H1 (cell line): ENCODE data around the gene ENPP5. TPM values are rescaled to one million over a fixed set of nuclear protein-coding genes. Genes with fewer than 3 reads are reported as not detected.

Experiments
- CTCF ChIA-PET: fragments of 300-600 bp; sonication (Branson Sonifier 250); formaldehyde crosslinking; loops from one replicate; lab custom pipeline; 2021; ENCODE audit not compliant: partially characterized antibody; lab: Charles Lee
- POLR2A ChIA-PET: fragments of 300-600 bp; sonication (Branson Sonifier 250); formaldehyde crosslinking; loops from one replicate; lab custom pipeline; 2021; ENCODE audit warnings: inconsistent platforms; ENCODE audit not compliant: partially characterized antibody; lab: Charles Lee
- DNase-seq, 2 experiments: peaks; one replicate each; pipeline versions ENCODE4 v3.0.0 to v3.0.0-alpha.2; 2010 to 2022; ENCODE audit warnings: low spot score in 2 of 2, low read depth in 1 of 2, mixed read lengths in 1 of 2
- FAIRE-seq: peaks from 2 replicates; lab custom pipeline; 2011; peaks lifted over from hg19 to GRCh38; lab: Jason Lieb, UNC
- H2AFZ ChIP-seq: 2 replicates; pipeline ENCODE4 v1.8.1; 2012; ENCODE audit warnings: low read length, inconsistent platforms
- H2AK5ac ChIP-seq: 2 replicates; pipeline ENCODE4 v1.6.1; 2013; ENCODE audit warnings: low read depth, low read length
- H2BK120ac ChIP-seq: replicated peaks from 2 replicates; pipeline ENCODE3; 2013; ENCODE audit warnings: low read depth, low read length, inconsistent platforms
- H2BK12ac ChIP-seq: 2 replicates; pipeline ENCODE4 v1.6.1; 2013; ENCODE audit warnings: low read depth, low read length
- H2BK15ac ChIP-seq: 2 replicates; pipeline ENCODE4 v1.6.1; 2013; ENCODE audit warnings: low read length
- H2BK20ac ChIP-seq: 2 replicates; pipeline ENCODE4 v1.6.1; 2013; ENCODE audit warnings: low read length
- H2BK5ac ChIP-seq: 2 replicates; pipeline ENCODE4 v1.6.1; 2013; ENCODE audit warnings: low read depth, low read length
- H3K14ac ChIP-seq: 2 replicates; pipeline ENCODE4 v1.6.1; 2013; ENCODE audit warnings: inconsistent platforms; ENCODE audit not compliant: insufficient read length
- H3K18ac ChIP-seq: 2 replicates; pipeline ENCODE4 v1.6.1; 2013; ENCODE audit warnings: low read length; ENCODE audit errors: extremely low read depth
- H3K23ac ChIP-seq: 2 replicates; pipeline ENCODE4 v1.6.1; 2013; ENCODE audit warnings: inconsistent platforms; ENCODE audit not compliant: insufficient read length
- H3K23me2 ChIP-seq: 2 replicates; pipeline ENCODE4 v1.6.1; 2013; ENCODE audit warnings: low read depth, low read length
- H3K27ac ChIP-seq: 2 replicates; pipeline ENCODE4 v1.6.1; 2011; ENCODE audit warnings: low read depth, low read length, inconsistent platforms
- H3K27me3 ChIP-seq, 4 experiments: replicated peaks in 1 of 4; 1 replicate in 1 of 4; 2 replicates in 3 of 4; pipeline versions ENCODE4 v1.6.1 to v1.8.1; 2011 to 2013; ENCODE audit warnings: low read length in 3 of 4, mild to moderate bottlenecking in 3 of 4, inconsistent platforms in 2 of 4, mixed read lengths in 2 of 4, moderate library complexity in 1 of 4; ENCODE audit not compliant: control insufficient read depth in 3 of 4, insufficient read depth in 3 of 4; ENCODE audit errors: extremely low read depth in 1 of 4
- H3K36me3 ChIP-seq, 4 experiments: 2 replicates each; pipeline versions ENCODE4 v1.6.1 to v1.8.1; 2011 to 2013; ENCODE audit warnings: mild to moderate bottlenecking in 4 of 4, low read length in 3 of 4, moderate library complexity in 2 of 4, control low read depth in 1 of 4, inconsistent platforms in 1 of 4; ENCODE audit not compliant: insufficient read depth in 4 of 4, control insufficient read depth in 2 of 4
- H3K4ac ChIP-seq: replicated peaks from 2 replicates; pipeline ENCODE3; 2013; ENCODE audit warnings: low read length, low read depth, mixed read lengths, inconsistent platforms; ENCODE audit not compliant: insufficient read length
- H3K4me1 ChIP-seq, 4 experiments: replicated peaks in 1 of 4; 1 replicate in 1 of 4; 2 replicates in 3 of 4; pipeline versions ENCODE4 v1.6.1 to v1.8.1; 2011 to 2013; ENCODE audit warnings: low read length in 3 of 4, inconsistent platforms in 2 of 4, mixed read lengths in 1 of 4; ENCODE audit not compliant: insufficient read depth in 4 of 4, control insufficient read depth in 3 of 4
- H3K4me2 ChIP-seq, 2 experiments: 2 replicates each; pipeline versions ENCODE4 v1.6.1 to v1.8.1; 2011 to 2013; ENCODE audit warnings: low read depth in 2 of 2, low read length in 2 of 2, control low read depth in 1 of 2, inconsistent platforms in 1 of 2, mild to moderate bottlenecking in 1 of 2; ENCODE audit not compliant: insufficient read depth in 1 of 2
- H3K4me3 ChIP-seq, 4 experiments: fragments of 200-600, 300-600 bp in 1 of 4; sonication (generic), shearing (Covaris generic), sonication (Bioruptor Twin) in 1 of 4; 2 replicates each; pipeline versions ENCODE4 v1.5.1 to v1.8.1; 2011 to 2016; ENCODE audit warnings: low read length in 4 of 4, low read depth in 3 of 4, control low read depth in 2 of 4, inconsistent platforms in 2 of 4, mild to moderate bottlenecking in 2 of 4, mixed read lengths in 1 of 4, moderate library complexity in 1 of 4; ENCODE audit not compliant: insufficient read depth in 2 of 4; ENCODE audit errors: extremely low read depth in 1 of 4
- H3K56ac ChIP-seq: replicated peaks from 2 replicates; pipeline ENCODE3; 2013; ENCODE audit warnings: low read depth, mild to moderate bottlenecking, mixed read lengths, low read length, inconsistent platforms; ENCODE audit not compliant: insufficient read length
- H3K79me1 ChIP-seq: 2 replicates; pipeline ENCODE4 v1.6.1; 2013; ENCODE audit warnings: low read depth, low read length, control low read depth
- H3K79me2 ChIP-seq, 2 experiments: 2 replicates each; pipeline versions ENCODE4 v1.6.1 to v1.8.1; 2012 to 2013; ENCODE audit warnings: low read length in 2 of 2, mild to moderate bottlenecking in 2 of 2, inconsistent platforms in 1 of 2; ENCODE audit not compliant: insufficient read depth in 2 of 2, control insufficient read depth in 1 of 2
- H3K9ac ChIP-seq, 4 experiments: replicated peaks in 1 of 4; 1 replicate in 1 of 4; 2 replicates in 3 of 4; pipeline versions ENCODE4 v1.6.1 to v1.8.1; 2011 to 2013; ENCODE audit warnings: low read depth in 3 of 4, low read length in 3 of 4, control low read depth in 2 of 4, mild to moderate bottlenecking in 2 of 4, moderate library complexity in 2 of 4, inconsistent platforms in 1 of 4; ENCODE audit errors: extremely low read depth in 1 of 4
- H3K9me3 ChIP-seq, 2 experiments: 2 replicates each; pipeline versions ENCODE4 v1.6.1 to v1.8.1; 2012 to 2013; ENCODE audit warnings: mild to moderate bottlenecking in 2 of 2, moderate library complexity in 2 of 2, control low read depth in 1 of 2, inconsistent platforms in 1 of 2, low read depth in 1 of 2, low read length in 1 of 2, mixed read lengths in 1 of 2; ENCODE audit not compliant: insufficient read depth in 2 of 2
- H4K20me1 ChIP-seq, 2 experiments: replicated peaks in 1 of 2; 2 replicates each; pipeline versions ENCODE3 to v1.8.1; 2011 to 2013; ENCODE audit warnings: inconsistent platforms in 2 of 2, low read length in 2 of 2, mild to moderate bottlenecking in 1 of 2; ENCODE audit not compliant: insufficient read depth in 2 of 2, control insufficient read depth in 1 of 2
- H4K5ac ChIP-seq: 2 replicates; pipeline ENCODE4 v1.6.1; 2013; ENCODE audit warnings: low read length, low read depth, mixed read lengths, inconsistent platforms; ENCODE audit not compliant: insufficient read length
- H4K8ac ChIP-seq: 2 replicates; pipeline ENCODE4 v1.8.0; 2013; ENCODE audit warnings: mild to moderate bottlenecking, moderate library complexity, low read length, inconsistent platforms; ENCODE audit not compliant: insufficient read depth; ENCODE audit errors: extremely low read depth
- H4K91ac ChIP-seq: replicated peaks from 2 replicates; pipeline ENCODE3; 2013; ENCODE audit warnings: low read length, mixed read lengths, inconsistent platforms; ENCODE audit not compliant: insufficient read length
- CBX5 ChIP-seq: fragments of 300-800, 300-1000 bp; sonication (generic); IDR thresholded peaks from 2 replicates; pipeline ENCODE4 v1.7.1; 2016; ENCODE audit warnings: antibody characterized with exemption, low read length, low read depth
- CBX8 ChIP-seq: fragments of 300-800, 300-1000 bp; sonication (generic); IDR thresholded peaks from 2 replicates; pipeline ENCODE4 v1.7.1; 2016; ENCODE audit warnings: low read depth, low read length, borderline replicate concordance
- JUND ChIP-seq: IDR thresholded peaks from 2 replicates; pipeline ENCODE4 v1.6.1; 2011; ENCODE audit warnings: mild to moderate bottlenecking, improper control_type of control experiment, low read length
- KDM1A ChIP-seq: fragments of 200-600, 300-600 bp; sonication (generic); IDR thresholded peaks from 2 replicates; pipeline ENCODE4 v1.7.1; 2016; ENCODE audit warnings: mild to moderate bottlenecking, low read length, borderline replicate concordance
- NANOG ChIP-seq: IDR thresholded peaks from 2 replicates; pipeline ENCODE4 v1.6.1; 2011; ENCODE audit warnings: low read length, low read depth, mild to moderate bottlenecking, inconsistent platforms; ENCODE audit not compliant: insufficient read depth, poor library complexity, severe bottlenecking
- POLR2A ChIP-seq, 2 experiments: IDR thresholded peaks; 1 replicate in 1 of 2; 2 replicates in 1 of 2; pipeline ENCODE4 v1.6.1; 2011; ENCODE audit warnings: low read depth in 2 of 2, low read length in 2 of 2, mild to moderate bottlenecking in 2 of 2; ENCODE audit errors: control extremely low read depth in 1 of 2
- POLR2AphosphoS5 ChIP-seq: IDR thresholded peaks from 2 replicates; pipeline ENCODE4 v1.6.1; 2011; ENCODE audit warnings: low read depth, low read length
- RAD21 ChIP-seq, 2 experiments: IDR thresholded peaks in 1 of 2; conservative IDR thresholded peaks in 1 of 2; 2 replicates each; pipeline ENCODE4 v1.6.1; 2011; ENCODE audit warnings: low read depth in 2 of 2, low read length in 2 of 2, improper control_type of control experiment in 1 of 2, inconsistent platforms in 1 of 2, mild to moderate bottlenecking in 1 of 2, moderate library complexity in 1 of 2
- RXRA ChIP-seq: IDR thresholded peaks from 2 replicates; pipeline ENCODE4 v1.6.1; 2011; ENCODE audit warnings: low read depth, mild to moderate bottlenecking, low read length, moderate library complexity; ENCODE audit not compliant: insufficient read depth
- SAP30 ChIP-seq: fragments of 300-600 bp; sonication (generic); IDR thresholded peaks from 2 replicates; pipeline ENCODE4 v1.7.1; 2012; ENCODE audit warnings: low read length, moderate library complexity, mild to moderate bottlenecking, inconsistent platforms; ENCODE audit not compliant: insufficient read depth, insufficient replicate concordance
- SP2 ChIP-seq: IDR thresholded peaks from 2 replicates; pipeline ENCODE4 v1.6.1; 2012; ENCODE audit warnings: mild to moderate bottlenecking, low read length, inconsistent platforms
- SRF ChIP-seq: IDR thresholded peaks from 2 replicates; pipeline ENCODE4 v1.6.1; 2011; ENCODE audit warnings: mild to moderate bottlenecking, low read depth, low read length, moderate library complexity
- WGBS, 2 experiments: shearing (Covaris generic) in 1 of 2; methylation state at CpG; one replicate each; pipeline versions ENCODE4 v1.1.6 to v1.1.7; 2013 to 2015; ENCODE audit warnings: low lambda C conversion rate in 2 of 2, mixed read lengths in 2 of 2, inconsistent platforms in 1 of 2, low coverage in 1 of 2, missing lambda C conversion rate in 1 of 2; ENCODE audit not compliant: insufficient replicate concordance in 2 of 2, insufficient coverage in 1 of 2, insufficient read length in 1 of 2; ENCODE audit errors: extremely low coverage in 1 of 2, missing lambda C conversion rate in 1 of 2; 5-methylcytosine and 5-hydroxymethylcytosine counted together
- polyA plus RNA-seq, 7 experiments: library from polyadenylated mRNA; depleted of rRNA in 3 of 7; stranded (reverse) in 5 of 7; unstranded in 2 of 7; fragments of >200 nt in 5 of 7; fragments of 200-250 nt in 2 of 7; gene quantifications; 1 replicate in 5 of 7; 2 replicates in 1 of 7; 4 replicates in 1 of 7; pipeline versions ENCODE4 v1.2.1 to v1.2.3, GENCODE V29; 2011 to 2013; ENCODE audit warnings: missing spikeins in 2 of 7, mixed read lengths in 2 of 7
- total RNA-seq: library from RNA; stranded (reverse); fragmentation: NEBNext Ultra II Directional; extraction: Animal tissue kit (Norgen Biotek cat#: 25700); gene quantifications from 2 replicates; pipeline ENCODE4 v1.2.1, GENCODE V29; 2021
- TF ChIP-seq, protein P1 (sequence below): IDR thresholded peaks from 2 replicates; pipeline ENCODE4 v1.6.1; 2011; ENCODE audit warnings: low read depth, mild to moderate bottlenecking, low read length; ENCODE audit not compliant: insufficient read depth

ENPP5 gene
- total and polyA plus RNA-seq, 2 of the 8 experiments (the other 6 are each of a cell fraction or from before 2014, with no cell fraction given) = 5.1 to 7.6 TPM

- no peak overlapping the region for H2AFZ ChIP-seq
- DNase-seq = no peak
- H3K27ac ChIP-seq = no peak overlapping the region
- 0 out of 7 replicates have a peak, but pooled peaks cover 0 to 2% (median 0%) of the 10 kb centered on the region in 4 experiments for H3K27me3 ChIP-seq
- H3K56ac ChIP-seq = no peak overlapping the region
- peaks cover 8% of the 10 kb centered on the region for H3K23me2 ChIP-seq
- H2BK120ac ChIP-seq = no peak overlapping the region
- H2BK15ac ChIP-seq = no peak overlapping the region
- H4K91ac ChIP-seq = no peak overlapping the region
- no peaks in the 10 kb centered on the region; a peak in 1 of 7 replicates for H3K4me1 ChIP-seq
- H3K9me3 ChIP-seq = no peaks in the 10 kb centered on the region
- H4K8ac ChIP-seq = no peak overlapping the region
- TF ChIP-seq NANOG (no peak), CBX5 (no peak), POLR2A (IDR thresholded peaks at IDR 0.05; ENCODE audit: control extremely low read depth in 1 of 2, low read depth in 2 of 2, low read length in 2 of 2) (no peak), SRF (no peak), SAP30 (no peak), SP2 (no peak), CBX8 (no peak), POLR2AphosphoS5 (no peak), KDM1A (no peak), JUND (no peak), RAD21 (IDR thresholded peaks at IDR 0.05 in 1 of 2, conservative IDR thresholded peaks at IDR 0.05 in 1 of 2; ENCODE audit: low read depth in 2 of 2, low read length in 2 of 2) (no peak), RXRA (no peak)
- TF ChIP-seq, protein P1, sequence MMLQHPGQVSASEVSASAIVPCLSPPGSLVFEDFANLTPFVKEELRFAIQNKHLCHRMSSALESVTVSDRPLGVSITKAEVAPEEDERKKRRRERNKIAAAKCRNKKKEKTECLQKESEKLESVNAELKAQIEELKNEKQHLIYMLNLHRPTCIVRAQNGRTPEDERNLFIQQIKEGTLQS = no peak
- no peaks in the 10 kb centered on the region for H3K79me1 ChIP-seq
- no peak overlapping the region for H2AK5ac ChIP-seq
- POLR2A ChIA-PET = no interaction called here
- no peaks in the 10 kb centered on the region for H3K79me2 ChIP-seq
- no peak overlapping the region for H3K4me2 ChIP-seq
- FAIRE-seq = no peak
- no peak overlapping the region for H3K4ac ChIP-seq
- H3K9ac ChIP-seq = no peak overlapping the region
- no peak overlapping the region for H2BK12ac ChIP-seq
- no peaks in the 10 kb centered on the region for H3K36me3 ChIP-seq
- H3K4me3 ChIP-seq = no peak overlapping the region
- CTCF ChIA-PET = no interaction called here
- no peak overlapping the region for H3K18ac ChIP-seq
- H2BK5ac ChIP-seq = no peak overlapping the region
- no peaks in the 10 kb centered on the region for H4K20me1 ChIP-seq
- no peak overlapping the region for H3K23ac ChIP-seq
- 79% methylated on average over 2 of the region's 2 CpGs; no CpG with 5 or more reads in 1 of the 2 experiments for WGBS, 2 experiments
- H4K5ac ChIP-seq = no peak overlapping the region
- H3K14ac ChIP-seq = no peak overlapping the region
- H2BK20ac ChIP-seq = no peak overlapping the region
These were observed 36.6 kb downstream of the ENPP5 start for GRCh38 chr6:46134216-46134615.
